GM18517 (cell line): Measurements from ENCODE around the gene PFN1.

ENCODE experiments used
- ATAC-seq: cut with Tn5 transposase; IDR thresholded peaks from one replicate; pipeline ENCODE4 v1.9.1; 2021; ENCODE audit warnings: mild to moderate bottlenecking, moderate library complexity; ENCODE audit not compliant: unreplicated experiment

The PFN1 gene

DNA sequence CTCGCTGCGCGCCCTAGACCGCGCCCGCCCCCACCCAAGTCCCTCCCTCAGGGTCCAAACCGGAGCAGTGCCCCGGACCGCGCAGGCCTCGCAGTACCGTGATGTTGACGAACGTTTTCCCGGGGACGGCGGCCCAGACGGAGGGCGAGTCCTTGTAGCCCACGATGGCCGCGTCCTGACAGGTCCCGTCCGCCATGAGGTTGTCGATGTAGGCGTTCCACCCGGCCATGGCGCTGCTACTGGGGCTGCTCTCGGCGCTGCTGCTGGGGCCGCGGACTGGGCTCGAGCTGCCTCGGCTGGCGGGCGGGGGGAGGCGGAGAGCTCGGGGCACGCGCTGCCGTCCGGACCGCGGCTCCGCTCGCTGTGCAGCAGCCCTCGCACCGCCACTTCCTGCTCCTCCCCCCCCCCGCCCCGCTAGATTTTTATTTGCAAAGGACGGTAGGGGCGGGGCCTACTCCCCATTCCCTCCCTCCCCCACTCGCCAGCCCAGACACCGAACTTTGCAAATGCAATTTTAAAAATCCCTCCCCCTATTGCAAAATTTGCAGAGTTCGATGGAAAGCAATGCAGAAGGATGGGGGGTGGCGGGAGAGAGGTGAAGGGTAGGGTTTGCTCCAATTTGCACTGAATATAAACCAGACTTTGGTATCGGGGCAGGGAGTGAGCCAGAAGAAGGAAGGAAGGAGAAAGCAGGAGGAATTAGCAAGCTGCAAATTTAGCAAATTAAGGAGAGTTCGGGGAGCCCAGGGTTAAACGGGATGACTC lies at the start of gene PFN1:
TSS of gene PFN1 (minus strand) at position 365 of the 765 bp plus-strand sequence. CDS start at position 229, 136 bp downstream.
- peak; percentile 6 for ATAC-seq

DNA sequence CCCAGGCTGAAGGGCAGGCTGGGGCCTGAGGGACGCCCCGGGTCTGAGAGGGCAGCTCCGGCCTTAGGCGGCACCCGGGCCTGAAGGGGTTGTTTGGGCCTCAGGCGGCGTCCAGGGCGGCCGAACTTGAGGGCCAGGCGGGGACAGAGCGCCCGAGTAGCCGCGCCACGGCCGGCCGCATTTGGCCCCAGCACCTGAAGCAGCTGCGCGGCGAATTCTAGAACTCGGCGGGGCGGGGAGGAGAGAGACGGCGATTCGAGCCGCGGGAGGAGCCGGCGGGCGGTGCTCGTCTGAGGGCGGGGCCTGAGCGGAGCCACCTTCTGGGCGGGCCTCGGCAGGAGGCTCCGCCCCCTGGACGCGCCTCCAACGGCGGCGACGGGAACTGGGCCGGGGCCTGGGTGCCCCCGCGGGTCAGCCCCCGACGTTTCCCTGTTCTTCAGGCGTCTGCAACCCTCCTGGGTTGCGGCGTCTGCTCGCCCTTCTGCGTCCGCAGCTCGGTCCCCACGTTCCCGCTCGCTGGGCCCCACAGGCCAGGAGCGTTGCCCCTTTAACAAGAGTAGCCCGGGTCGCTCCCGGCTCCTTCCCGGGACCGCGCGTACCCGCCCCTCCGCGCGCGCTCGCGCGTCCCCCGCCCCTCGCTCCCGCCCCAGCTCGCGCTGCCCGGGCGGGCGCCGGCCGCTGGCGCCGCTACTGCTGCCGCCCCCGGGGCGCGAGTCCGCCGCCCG lies 49.1 kb upstream of the PFN1 start, which contains the start of the genes INCA1 and KIF1C:
TSS of gene INCA1 (minus strand) at position 221 of the 725 bp plus-strand sequence. CDS start 3,085 bp downstream, outside the sequence.
TSS of gene KIF1C (plus strand) at position 649 of the 725 bp plus-strand sequence. CDS start 2,297 bp downstream, outside the sequence.
- ATAC-seq: peak; percentile 85

GRCh38 chr17:4994081-4994595 lies 45.8 kb upstream of the PFN1 start:
- ATAC-seq: no peak

GRCh38 chr17:4987767-4988567 lies 39.6 kb upstream of the PFN1 start:
- ATAC-seq: no peak

DNA sequence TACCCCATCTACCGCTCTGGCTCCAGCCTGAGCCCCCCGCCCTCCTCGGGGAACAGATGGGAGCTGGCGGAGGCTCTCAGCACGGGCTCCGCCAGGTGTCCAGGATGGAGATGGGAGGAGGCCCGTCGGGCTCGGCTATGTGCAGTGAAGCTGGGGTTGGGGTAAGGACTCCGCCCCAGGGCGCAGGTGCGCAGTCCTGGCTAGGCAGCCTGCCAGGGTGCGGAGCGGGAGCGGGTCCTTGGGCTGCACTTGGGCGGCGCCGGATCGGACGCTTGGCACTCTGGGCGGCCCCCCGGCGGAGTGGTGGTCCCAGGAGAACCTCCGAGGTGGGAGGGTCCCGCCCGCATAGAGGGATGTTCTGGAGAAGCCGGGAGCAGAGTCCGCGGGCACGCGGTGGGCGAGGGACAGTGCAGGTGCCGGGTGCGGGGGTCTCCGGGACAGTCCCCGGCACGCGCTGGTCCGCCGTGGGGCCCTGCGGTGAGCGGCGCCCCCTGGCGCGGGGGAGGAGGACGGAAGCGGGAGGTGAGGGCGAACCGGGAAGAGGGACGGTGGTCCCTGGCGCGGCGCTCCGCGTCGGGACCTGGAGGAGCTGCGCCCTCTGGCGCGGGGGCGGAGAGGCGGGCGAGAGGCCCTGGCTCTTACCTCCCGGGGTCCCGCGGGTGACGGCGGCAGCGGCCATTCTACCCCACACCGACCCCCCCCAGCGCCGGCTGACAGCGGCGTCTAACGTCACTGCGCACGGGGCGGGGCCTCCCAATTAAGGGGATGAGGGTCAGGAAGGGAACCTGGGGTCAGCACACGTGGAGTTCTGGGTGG lies 38.8 kb upstream of the PFN1 start, which contains the start of gene CAMTA2:
TSS of gene CAMTA2 (minus strand) at position 725 of the 816 bp plus-strand sequence. CDS start 1,453 bp downstream, outside the sequence.
- ATAC-seq: peak; percentile 69

GRCh38 chr17:4986403-4986802 lies 38.1 kb upstream of the PFN1 start:
- no peak for ATAC-seq

- ATAC-seq: no peak
Observed at GRCh38 chr17:4982305-4982704, 34.0 kb upstream of the PFN1 start.

- ATAC-seq: no peak
Observed at GRCh38 chr17:4980644-4981216, 32.4 kb upstream of the PFN1 start.

GRCh38 chr17:4978726-4979125 lies 30.4 kb upstream of the PFN1 start:
- ATAC-seq: no peak

DNA sequence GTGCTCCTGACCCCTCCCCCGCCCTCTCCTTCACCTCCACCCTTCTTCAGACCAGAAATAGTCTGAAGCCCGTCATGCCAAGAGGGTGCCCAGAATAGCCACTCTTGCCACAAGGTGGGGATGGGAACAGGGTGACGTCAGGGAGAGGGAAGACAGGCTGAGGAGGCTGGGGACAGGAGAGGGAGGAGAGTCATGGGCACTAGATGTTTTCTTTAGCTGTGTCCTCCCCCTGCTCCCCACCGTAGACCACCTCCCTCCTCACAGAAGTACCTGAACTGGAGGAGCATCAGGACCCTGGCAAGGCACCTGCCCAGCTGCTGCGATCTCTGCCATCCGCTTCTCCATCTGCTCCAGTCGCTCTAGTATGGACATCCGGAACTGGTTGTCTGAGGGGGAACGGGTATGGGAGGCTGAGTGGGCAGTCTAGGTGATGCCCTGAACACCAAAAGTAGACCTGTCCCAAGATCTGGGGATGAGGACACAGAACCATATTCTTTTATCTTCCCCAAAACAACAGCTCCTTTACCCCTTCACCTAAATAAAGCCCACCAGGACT lies 25.9 kb upstream of the PFN1 start:
- ATAC-seq: no peak

DNA sequence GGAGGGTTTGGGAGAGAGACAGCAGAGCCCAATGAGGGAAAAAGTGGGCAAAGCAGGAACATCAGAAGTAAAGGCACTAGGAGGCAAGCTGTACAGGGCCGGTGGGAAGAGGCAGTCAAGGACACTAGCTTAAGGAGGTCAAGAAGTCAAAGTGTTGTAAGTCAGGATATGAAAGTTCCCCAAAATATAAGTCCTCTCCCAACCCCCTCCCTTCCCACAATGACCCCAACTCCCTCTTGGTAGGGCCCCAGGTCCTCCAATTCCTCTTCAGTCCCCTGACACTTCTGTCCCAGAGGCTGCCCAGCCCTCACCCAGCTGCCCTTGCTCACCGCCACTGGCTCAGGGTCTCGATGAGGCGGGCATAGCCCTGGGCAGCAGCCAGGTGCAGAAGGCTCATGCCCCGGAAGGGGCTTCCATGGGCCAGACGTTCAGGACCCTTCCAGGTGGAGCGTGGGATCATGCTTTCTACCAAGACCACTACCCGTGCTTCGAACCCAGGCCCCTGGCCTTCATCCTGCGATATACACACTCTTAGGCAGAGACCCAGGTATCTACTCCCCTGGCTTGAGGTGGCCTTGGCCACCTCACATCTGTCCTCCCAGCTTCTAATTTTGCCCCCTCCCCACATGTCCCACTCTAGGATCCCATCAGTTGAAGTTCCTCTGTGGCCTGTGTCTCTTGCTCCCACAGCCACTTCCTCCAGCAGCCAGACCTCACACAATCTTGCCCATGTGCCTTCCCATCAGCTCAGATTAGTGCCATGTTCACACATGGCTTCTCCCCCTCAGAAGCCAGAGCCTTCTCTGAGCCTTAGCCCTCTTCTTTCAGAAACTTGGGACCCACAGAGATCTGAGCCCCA lies 25.2 kb upstream of the PFN1 start:
- ATAC-seq: no peak

DNA sequence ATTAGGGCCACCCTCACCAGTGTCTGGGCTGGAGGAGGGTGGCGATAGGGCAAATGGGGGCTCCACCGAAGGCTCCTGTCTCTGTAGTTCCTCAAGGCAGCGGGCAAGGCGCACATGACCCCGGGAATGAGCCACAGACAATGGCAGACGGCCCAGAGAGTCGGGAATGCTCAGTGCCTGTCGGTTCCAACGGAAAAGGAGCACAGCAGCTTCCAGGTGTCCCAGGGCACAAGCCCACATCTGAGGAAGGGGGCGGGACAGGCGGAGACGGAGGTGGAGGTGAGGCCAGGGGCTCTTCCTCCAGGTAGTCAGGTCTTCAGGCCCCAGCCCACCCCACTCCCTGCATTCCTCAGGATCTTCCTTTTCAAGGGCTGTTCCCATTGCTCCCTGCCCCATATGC lies 24.4 kb upstream of the PFN1 start:
- ATAC-seq: no peak

GRCh38 chr17:4972322-4972721 lies 24.0 kb upstream of the PFN1 start:
- ATAC-seq: no peak

- ATAC-seq: no peak
Observed at GRCh38 chr17:4971826-4972225, 23.5 kb upstream of the PFN1 start.

GRCh38 chr17:4970273-4970672 lies 21.9 kb upstream of the PFN1 start:
- no peak for ATAC-seq

DNA sequence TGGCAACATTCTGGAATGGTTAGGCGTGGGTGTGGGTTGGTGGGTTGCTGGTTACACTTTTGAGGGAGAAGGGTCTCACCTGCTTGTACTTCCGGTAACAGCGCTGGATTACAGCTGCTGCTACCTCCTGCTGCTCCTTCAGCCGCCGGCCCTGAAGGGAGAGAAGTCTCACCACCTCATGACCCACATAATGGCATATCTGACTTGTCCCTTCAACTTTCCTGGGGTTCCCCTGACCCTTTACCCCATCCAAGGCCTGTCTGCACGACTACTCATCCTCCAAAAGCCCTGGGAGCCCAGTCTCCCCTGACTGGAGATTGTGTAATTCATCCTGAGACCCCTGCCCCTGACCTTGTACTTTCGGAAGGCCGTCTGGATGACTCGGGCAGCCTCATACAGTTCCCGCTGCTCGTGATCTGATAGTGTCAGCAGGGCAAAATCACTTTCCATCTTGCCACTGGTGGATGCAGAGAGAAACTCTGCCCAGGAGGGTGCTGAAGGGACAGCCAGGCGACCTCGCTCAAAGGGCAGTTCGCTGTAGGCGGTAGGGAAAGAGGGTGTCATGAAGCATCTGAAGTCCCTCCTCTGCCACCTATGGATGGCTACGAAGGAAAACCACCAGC lies 21.3 kb upstream of the PFN1 start:
- no peak for ATAC-seq

DNA sequence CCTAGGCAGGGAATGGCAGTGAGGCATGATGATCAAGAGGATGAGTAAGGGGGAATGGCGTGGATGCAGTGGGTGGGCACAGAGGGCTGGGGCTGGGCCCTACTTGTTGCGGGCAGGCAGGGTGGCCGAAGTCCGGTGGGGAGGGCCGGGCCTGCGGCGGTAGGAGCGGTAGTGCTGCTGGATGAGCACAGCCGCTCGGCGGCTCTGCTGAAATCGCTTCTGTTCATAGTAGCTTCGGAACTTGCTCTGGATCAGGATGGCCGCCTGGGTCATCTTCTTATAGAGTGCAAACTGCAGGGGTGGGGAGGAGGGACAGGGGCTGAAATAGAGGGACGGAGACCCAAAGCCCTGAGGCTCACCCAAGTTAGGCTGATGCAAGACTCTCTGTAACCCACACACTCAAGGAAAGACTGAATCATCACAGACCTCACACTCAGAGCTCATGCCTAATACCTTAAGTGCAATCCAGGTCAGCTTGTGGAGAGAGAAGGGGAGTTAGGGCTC lies 20.8 kb upstream of the PFN1 start:
- ATAC-seq: no peak
